GM12865 (cell line): ENCODE measurements around the gene FNDC1.

Experiments used
- DNase-seq: peaks from one replicate; pipeline ENCODE4 v3.0.0; 2010; ENCODE audit warnings: low read depth
- H3K4me3 ChIP-seq: 2 replicates; pipeline ENCODE4 v1.5.1; 2011; ENCODE audit warnings: mild to moderate bottlenecking, low read depth, low read length, control low read depth
- CTCF ChIP-seq: IDR thresholded peaks from 2 replicates; pipeline ENCODE4 v1.5.1; 2011; ENCODE audit warnings: low read length, control low read depth, low read depth, inconsistent platforms; ENCODE audit not compliant: insufficient read depth; ENCODE audit errors: missing control alignments

The FNDC1 gene

GRCh38 chr6:159137676-159138075 lies 31.5 kb upstream of the FNDC1 start:
- TF ChIP-seq CTCF = no peak

GRCh38 chr6:159142531-159142930 lies 26.7 kb upstream of the FNDC1 start:
- TF ChIP-seq CTCF = no peak
- H3K4me3 ChIP-seq = no peak overlapping the region
- DNase-seq = no peak

More at GRCh38 chr6:159137676-159138075, 31.5 kb upstream of the FNDC1 start:
- H3K4me3 ChIP-seq = no peak overlapping the region
- no peak for DNase-seq

GRCh38 chr6:159148641-159149040 lies 20.6 kb upstream of the FNDC1 start:
- H3K4me3 ChIP-seq = no peak overlapping the region
- DNase-seq = no peak
- TF ChIP-seq CTCF = no peak

GRCh38 chr6:159149641-159150040 lies 19.6 kb upstream of the FNDC1 start:
- TF ChIP-seq CTCF = no peak
- DNase-seq = no peak
- H3K4me3 ChIP-seq = no peak overlapping the region

GRCh38 chr6:159151266-159151855 lies 17.8 kb upstream of the FNDC1 start:
- TF ChIP-seq CTCF = peak; percentile 87

GRCh38 chr6:159152041-159152440 lies 17.2 kb upstream of the FNDC1 start:
- no peak for DNase-seq
- no peak overlapping the region for H3K4me3 ChIP-seq
- no peak for TF ChIP-seq CTCF

More at GRCh38 chr6:159151266-159151855, 17.8 kb upstream of the FNDC1 start:
- peak; percentile 58 for DNase-seq
- H3K4me3 ChIP-seq = no peak overlapping the region

- DNase-seq = no peak
- TF ChIP-seq CTCF = no peak
Observed at GRCh38 chr6:159152782-159153181, 16.4 kb upstream of the FNDC1 start.

More at GRCh38 chr6:159152782-159153181, 16.4 kb upstream of the FNDC1 start:
- H3K4me3 ChIP-seq = no peak overlapping the region
